Measurements from ENCODE around the gene RAB11FIP4.

DNA sequence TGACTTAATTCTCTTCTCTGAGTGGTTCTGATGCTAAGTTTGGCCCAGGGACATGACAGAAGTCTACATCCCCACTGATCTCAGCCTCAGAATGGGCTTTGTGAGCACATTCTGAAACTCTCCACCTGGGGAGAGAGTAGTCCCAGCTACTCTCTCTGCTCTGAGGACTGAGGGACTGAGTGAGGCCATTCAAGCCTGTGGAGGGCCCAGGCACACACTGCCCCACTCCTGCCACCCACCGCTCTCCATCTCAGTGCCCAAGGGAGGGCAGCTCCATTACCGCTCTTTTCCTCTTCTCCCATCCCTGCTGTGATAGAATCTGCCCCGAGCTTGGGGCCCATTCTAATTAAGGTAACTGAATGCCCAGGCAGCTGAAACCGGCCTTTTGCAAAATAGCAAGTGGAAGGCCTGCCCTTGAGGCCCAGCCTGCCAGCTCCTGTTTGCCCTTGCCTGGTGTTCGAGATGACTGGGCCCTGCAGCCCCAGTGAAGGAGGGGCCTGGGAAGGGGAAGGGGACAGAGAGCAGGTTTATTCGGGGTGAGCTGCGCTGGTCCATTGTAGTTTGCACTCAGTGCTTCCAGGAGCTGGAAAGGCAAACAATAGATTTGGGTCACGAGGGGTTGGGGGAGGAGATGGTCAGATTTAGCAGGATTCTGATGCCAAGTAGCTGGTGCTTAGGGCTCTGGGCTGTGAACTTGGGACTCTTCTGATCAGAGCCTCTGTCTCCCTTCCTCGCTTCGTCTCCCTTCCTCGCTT lies 76.2 kb downstream of the RAB11FIP4 start:
- TF ChIP-seq POLR2AphosphoS5 (IDR thresholded peaks at IDR 0.05; ENCODE audit: low read depth, low read length) = no peak
- no peak for TF ChIP-seq POLR2A (IDR thresholded peaks at IDR 0.05; ENCODE audit: low read depth, low read length)
